HCT116 (cell line): ENCODE measurements around the gene TMEM182. TPM values are rescaled to one million over a fixed set of nuclear protein-coding genes. Genes with fewer than 3 reads are reported as not detected.

Experiments used
- ATAC-seq: fragments of 200-7000 bp; cut with Tn5 transposase; 2 replicates; pipeline ENCODE4 v1.9.1; 2020; ENCODE audit warnings: mild to moderate bottlenecking, moderate library complexity
- BruUV-seq: library from RNA; stranded (reverse); fragments of 400-500 nt; replicated peaks from 2 replicates; lab custom pipeline; 2021; lab: Mats Ljungman, UMichigan
- CTCF ChIA-PET: fragments of 300-600 bp; sonication (Branson Sonifier 250); formaldehyde crosslinking; loops from one replicate; lab custom pipeline; 2021; ENCODE audit warnings: antibody characterized with exemption; lab: Charles Lee
- POLR2A ChIA-PET: fragments of 300-600, 350-600 bp; sonication (Branson Sonifier 250); formaldehyde crosslinking; loops from one replicate; lab custom pipeline; 2021; ENCODE audit warnings: antibody characterized with exemption; lab: Charles Lee
- RAD21 ChIA-PET, 2 experiments: fragments of 300-600 bp; sonication (Branson Sonifier 250); formaldehyde crosslinking; loops; one replicate each; lab custom pipeline; 2023; ENCODE audit warnings: low total read pairs in 2 of 2; ENCODE audit not compliant: uncharacterized antibody in 2 of 2, unreplicated experiment in 2 of 2, low non-redundant PET in 1 of 2; lab: Charles Lee
- DNase-seq: peaks from one replicate; pipeline ENCODE4 v3.0.0-alpha.2; 2010; ENCODE audit warnings: low read depth, low spot score
- H2AFZ ChIP-seq: fragments of 200-600 bp; shearing (Covaris generic), sonication (generic); 2 replicates; pipeline ENCODE4 v1.6.1; 2017; ENCODE audit warnings: low read depth, mixed run types, mixed read lengths, antibody characterized with exemption, low read length; ENCODE audit not compliant: poor library complexity, severe bottlenecking
- H3K27ac ChIP-seq: 2 replicates; pipeline ENCODE4 v1.5.1; 2012; ENCODE audit warnings: low read depth, low read length
- H3K27me3 ChIP-seq: fragments of 200-600 bp; sonication (generic); 2 replicates; pipeline ENCODE4 v1.6.1; 2016; ENCODE audit warnings: mixed run types, low read length, mixed read lengths; ENCODE audit not compliant: insufficient read depth
- H3K36me3 ChIP-seq, 2 experiments: fragments of 200-500 bp in 1 of 2; fragments of 200-600 bp in 1 of 2; sonication (Bioruptor generic) in 1 of 2; sonication (generic) in 1 of 2; 2 replicates each; pipeline versions ENCODE4 v1.5.1 to v1.6.1; 2014 to 2016; ENCODE audit warnings: low read length in 2 of 2, inconsistent platforms in 1 of 2, mixed read lengths in 1 of 2, mixed run types in 1 of 2; ENCODE audit not compliant: insufficient read depth in 2 of 2, control insufficient read depth in 1 of 2
- H3K4me1 ChIP-seq, 2 experiments: fragments of 200-600 bp in 1 of 2; sonication (generic) in 1 of 2; 2 replicates each; pipeline versions ENCODE4 v1.5.1 to v1.6.1; 2012 to 2017; ENCODE audit warnings: low read length in 2 of 2, inconsistent platforms in 1 of 2, mild to moderate bottlenecking in 1 of 2, mixed read lengths in 1 of 2, mixed run types in 1 of 2, moderate library complexity in 1 of 2; ENCODE audit not compliant: insufficient read depth in 2 of 2, control insufficient read depth in 1 of 2
- H3K4me2 ChIP-seq: fragments of 200-600 bp; sonication (generic); 2 replicates; pipeline ENCODE4 v1.6.1; 2017; ENCODE audit warnings: mixed run types, low read length, mixed read lengths
- H3K4me3 ChIP-seq, 2 experiments: fragments of 200-600 bp in 1 of 2; sonication (generic) in 1 of 2; replicated peaks in 1 of 2; 2 replicates each; pipeline ENCODE4 v1.5.1; 2011 to 2016; ENCODE audit warnings: low read length in 2 of 2, control low read depth in 1 of 2, low read depth in 1 of 2, mild to moderate bottlenecking in 1 of 2, mixed read lengths in 1 of 2, mixed run types in 1 of 2
- H3K79me2 ChIP-seq: fragments of 200-600 bp; sonication (generic); 2 replicates; pipeline ENCODE4 v1.6.1; 2017; ENCODE audit warnings: mild to moderate bottlenecking, mixed run types, low read length, moderate library complexity, mixed read lengths; ENCODE audit not compliant: insufficient read depth
- H3K9ac ChIP-seq: fragments of 200-600 bp; sonication (generic); 2 replicates; pipeline ENCODE4 v1.6.1; 2016; ENCODE audit warnings: low read length, mixed read lengths
- H3K9me2 ChIP-seq: fragments of 200-600 bp; sonication (generic), shearing (Covaris generic); 2 replicates; pipeline ENCODE4 v1.6.1; 2017; ENCODE audit warnings: mixed run types, mild to moderate bottlenecking, moderate library complexity; ENCODE audit not compliant: insufficient read depth
- H3K9me3 ChIP-seq, 2 experiments: fragments of 200-500 bp in 1 of 2; fragments of 200-600 bp in 1 of 2; sonication (Bioruptor generic) in 1 of 2; sonication (generic) in 1 of 2; 2 replicates each; pipeline ENCODE4 v1.6.1; 2014 to 2017; ENCODE audit warnings: low read length in 2 of 2, mixed read lengths in 2 of 2, inconsistent platforms in 1 of 2, low read depth in 1 of 2, mild to moderate bottlenecking in 1 of 2, mixed run types in 1 of 2, moderate library complexity in 1 of 2; ENCODE audit not compliant: control insufficient read depth in 1 of 2, insufficient read depth in 1 of 2
- H4K20me1 ChIP-seq: fragments of 200-600 bp; sonication (generic), shearing (Covaris generic); 2 replicates; pipeline ENCODE4 v1.6.1; 2017; ENCODE audit warnings: mixed run types, mild to moderate bottlenecking, moderate library complexity; ENCODE audit not compliant: insufficient read depth
- ATF3 ChIP-seq: IDR thresholded peaks from 2 replicates; pipeline ENCODE4 v1.6.1; 2012
- CBX3 ChIP-seq: IDR thresholded peaks from 2 replicates; pipeline ENCODE4 v1.6.1; 2012; ENCODE audit warnings: low read depth
- CEBPB ChIP-seq: IDR thresholded peaks from 2 replicates; pipeline ENCODE4 v1.6.1; 2012; ENCODE audit warnings: low read depth
- CTCF ChIP-seq, 3 experiments: fragments of 200-600 bp in 1 of 3; sonication (generic) in 1 of 3; IDR thresholded peaks in 2 of 3; conservative IDR thresholded peaks in 1 of 3; 2 replicates each; pipeline ENCODE4 v1.5.1; 2012 to 2017; ENCODE audit warnings: low read depth in 2 of 3, low read length in 2 of 3, antibody characterized with exemption in 1 of 3, borderline replicate concordance in 1 of 3, control low read depth in 1 of 3, mild to moderate bottlenecking in 1 of 3, mixed read lengths in 1 of 3, mixed run types in 1 of 3, moderate library complexity in 1 of 3; ENCODE audit not compliant: insufficient read depth in 1 of 3
- EGR1 ChIP-seq: IDR thresholded peaks from 2 replicates; pipeline ENCODE4 v1.6.1; 2012; ENCODE audit warnings: low read depth
- EZH2 ChIP-seq: fragments of 200-600 bp; sonication (generic); IDR thresholded peaks from 2 replicates; pipeline ENCODE4 v1.6.1; 2017; ENCODE audit warnings: antibody characterized with exemption, mixed run types
- JUND ChIP-seq: IDR thresholded peaks from 2 replicates; pipeline ENCODE4 v1.6.1; 2012
- MAX ChIP-seq: IDR thresholded peaks from 2 replicates; pipeline ENCODE4 v1.6.1; 2012
- POLR2A ChIP-seq: IDR thresholded peaks from 2 replicates; pipeline ENCODE4 v1.7.0; 2011; ENCODE audit warnings: borderline replicate concordance; ENCODE audit not compliant: insufficient read depth, insufficient read length; ENCODE audit errors: extremely low read depth
- POLR2AphosphoS5 ChIP-seq: IDR thresholded peaks from 2 replicates; pipeline ENCODE4 v1.6.1; 2011; ENCODE audit warnings: mild to moderate bottlenecking, low read depth, low read length, moderate library complexity
- RAD21 ChIP-seq: IDR thresholded peaks from 2 replicates; pipeline ENCODE4 v1.6.1; 2012; ENCODE audit warnings: low read depth, mild to moderate bottlenecking
- REST ChIP-seq: IDR thresholded peaks from 2 replicates; pipeline ENCODE4 v1.6.1; 2012; ENCODE audit warnings: low read depth
- SIN3A ChIP-seq: IDR thresholded peaks from 2 replicates; pipeline ENCODE4 v1.6.1; 2012; ENCODE audit warnings: low read depth
- SP1 ChIP-seq: IDR thresholded peaks from 2 replicates; pipeline ENCODE4 v1.6.1; 2012; ENCODE audit warnings: low read depth
- SRF ChIP-seq: IDR thresholded peaks from 2 replicates; pipeline ENCODE4 v1.6.1; 2012; ENCODE audit warnings: low read depth
- TCF7L2 ChIP-seq: IDR thresholded peaks from 2 replicates; pipeline ENCODE4 v1.7.0; 2011; ENCODE audit warnings: borderline replicate concordance, inconsistent platforms; ENCODE audit not compliant: insufficient read depth, insufficient read length; ENCODE audit errors: extremely low read depth
- YY1 ChIP-seq: IDR thresholded peaks from 2 replicates; pipeline ENCODE4 v1.6.1; 2011; ENCODE audit warnings: low read length, low read depth, moderate library complexity, mild to moderate bottlenecking; ENCODE audit not compliant: insufficient replicate concordance; ENCODE audit errors: extremely low read depth
- ZBTB33 ChIP-seq: IDR thresholded peaks from 2 replicates; pipeline ENCODE4 v1.6.1; 2011; ENCODE audit warnings: mild to moderate bottlenecking, low read length, moderate library complexity; ENCODE audit not compliant: insufficient replicate concordance; ENCODE audit errors: extremely low read depth
- ZNF274 ChIP-seq: fragments of 200-500 bp; sonication (Bioruptor generic); IDR thresholded peaks from 2 replicates; pipeline ENCODE4 v1.6.1; 2014; ENCODE audit warnings: mild to moderate bottlenecking, low read depth, low read length, inconsistent platforms
- intact Hi-C: fragments of 100-400 bp; cut with micrococcal nuclease; formaldehyde crosslinking; loops from 2 replicates; pipeline ENCODE4 v1.10.0; 2022
- total RNA-seq: library from RNA; stranded (reverse); gene quantifications from one replicate; pipeline ENCODE4 v1.2.1, GENCODE V29; 2021; ENCODE audit not compliant: unreplicated experiment

TMEM182 gene
- total RNA-seq, 1 experiment from 2014 or later, result 8.4 TPM

- no peak overlapping the region for H3K9ac ChIP-seq
- no peak for DNase-seq
- no peak overlapping the region for H2AFZ ChIP-seq
- no peaks in the 10 kb centered on the region for H4K20me1 ChIP-seq
- no peaks in the 10 kb centered on the region for H3K27me3 ChIP-seq
- H3K4me1 ChIP-seq, result no peaks in the 10 kb centered on the region
- RAD21 ChIA-PET, result no interaction called here
- POLR2A ChIA-PET, result no interaction called here
- no peaks in the 10 kb centered on the region for H3K9me2 ChIP-seq
- CTCF ChIA-PET, result interaction anchor here (0.9 kb wide), 1 partner anchor 18 kb away, joined by 3 read pairs; no protein-coding TSS in a partner anchor
- H3K27ac ChIP-seq, result no peak overlapping the region
- no peaks in the 10 kb centered on the region for H3K36me3 ChIP-seq
- no peaks in the 10 kb centered on the region for H3K79me2 ChIP-seq
- no peaks in the 10 kb centered on the region for H3K9me3 ChIP-seq
- H3K4me3 ChIP-seq, result no peak overlapping the region
- no peak overlapping the region for H3K4me2 ChIP-seq
- no TSS peak for BruUV-seq
- ATAC-seq, result no peak
- intact Hi-C loops, result no loop called here
- no peak for TF ChIP-seq REST
- TF ChIP-seq YY1, result no peak
- TF ChIP-seq SIN3A, result no peak
- TF ChIP-seq SP1, result no peak
- TF ChIP-seq CEBPB, result no peak
- TF ChIP-seq ZBTB33, result no peak
- TF ChIP-seq POLR2AphosphoS5, result no peak
- no peak for TF ChIP-seq ATF3
- no peak for TF ChIP-seq CBX3
- no peak for TF ChIP-seq POLR2A
- no peak for TF ChIP-seq CTCF (IDR thresholded peaks at IDR 0.05 in 2 of 3, conservative IDR thresholded peaks at IDR 0.05 in 1 of 3; ENCODE audit: borderline replicate concordance in 1 of 3, insufficient read depth in 1 of 3, low read depth in 2 of 3, low read length in 2 of 3)
- TF ChIP-seq EGR1, result no peak
- TF ChIP-seq SRF, result no peak
- TF ChIP-seq ZNF274, result no peak
- no peak for TF ChIP-seq RAD21
- no peak for TF ChIP-seq TCF7L2
- no peak for TF ChIP-seq JUND
- TF ChIP-seq MAX, result no peak
- TF ChIP-seq EZH2, result no peak
These were observed 9.3 kb downstream of the TMEM182 start for GRCh38 chr2:102771114-102771513.
